ENCODE data around the gene PRRG2. TPM values are rescaled to one million over a fixed set of nuclear protein-coding genes. Genes with fewer than 3 reads are reported as not detected.

The PRRG2 gene
- total and polyA plus RNA-seq, 9 of the 15 experiments (the other 6 are each of a cell fraction or from before 2014, with no cell fraction given), result 0.06 to 1.1 (median 0.33) TPM

DNA sequence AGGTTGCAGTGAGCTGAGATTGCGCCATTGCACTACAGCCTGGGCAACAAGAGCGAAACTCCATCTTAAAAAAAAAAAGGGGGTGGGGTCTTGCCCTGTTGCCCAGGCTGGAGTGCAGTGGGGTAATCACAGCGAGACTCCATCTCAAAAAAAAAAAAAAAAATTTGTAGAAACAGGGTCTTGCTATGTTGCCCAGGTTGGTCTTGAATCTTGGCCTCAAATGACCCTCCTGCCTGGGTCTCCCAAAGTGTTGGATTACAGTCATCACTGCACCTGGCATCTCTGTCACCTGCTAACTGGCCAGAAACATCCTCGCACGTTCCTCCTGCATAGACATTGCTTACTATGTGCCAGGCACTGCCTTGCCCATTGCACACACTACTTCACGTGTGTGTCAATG lies 39.2 kb upstream of the PRRG2 start:
- peaks cover 2 to 13% of the 10 kb centered on the region in 2 experiments; a peak in 2 of 5 replicates for H3K4me1 ChIP-seq (replicated peaks in 1 of 2; ENCODE audit: control insufficient read depth in 2 of 2, insufficient read depth in 2 of 2, low read length in 2 of 2)

DNA sequence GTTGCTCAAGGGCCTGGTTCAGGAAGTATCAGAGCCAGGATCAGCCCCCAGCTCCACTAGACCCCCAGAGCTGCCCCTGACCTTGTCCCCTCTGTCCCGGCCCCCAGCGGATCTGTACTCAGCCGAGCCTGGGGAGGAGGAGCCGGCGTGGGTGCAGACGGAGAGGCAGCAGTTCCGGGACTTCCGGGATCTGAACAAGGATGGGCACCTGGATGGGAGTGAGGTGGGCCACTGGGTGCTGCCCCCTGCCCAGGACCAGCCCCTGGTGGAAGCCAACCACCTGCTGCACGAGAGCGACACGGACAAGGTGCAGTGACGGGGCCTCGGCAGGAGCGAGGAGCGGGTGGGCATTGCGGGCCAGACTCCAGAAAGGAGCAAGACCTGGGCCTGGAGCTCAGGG lies 38.7 kb upstream of the PRRG2 start:
- Histone ChIP-seq H4K20me1 (replicated peaks; ENCODE audit: control insufficient read depth, insufficient read depth, low read length) (no peaks in the 10 kb centered on the region), H3K9me1 (ENCODE audit: control insufficient read depth, insufficient read depth, low read length) (no peaks in the 10 kb centered on the region), H3K4me1 (replicated peaks in 1 of 2; ENCODE audit: control insufficient read depth in 2 of 2, insufficient read depth in 2 of 2, low read length in 2 of 2) (peaks cover 2 to 9% of the 10 kb centered on the region in 2 experiments; a peak in 2 of 5 replicates), H3K9ac (ENCODE audit: insufficient read depth in 1 of 2, low read depth in 2 of 2, low read length in 2 of 2) (peak overlapping the region in 1 of 2 experiments; percentile 45; a peak in 2 of 4 replicates), H3K36me3 (ENCODE audit: control insufficient read depth, insufficient read depth, low read length) (0 out of 3 replicates have a peak, but pooled peaks cover 3% of the 10 kb centered on the region), H3K4me2 (ENCODE audit: insufficient read depth, low read length) (no peak overlapping the region), H3K4me3 (no peak overlapping the region), H3K27ac (ENCODE audit: extremely low read depth, low read depth, low read length) (no peak overlapping the region), H3K27me3 (ENCODE audit: control insufficient read depth in 2 of 2, insufficient read depth in 2 of 2, low read length in 2 of 2) (no peaks in the 10 kb centered on the region), H3K9me3 (replicated peaks; ENCODE audit: control insufficient read depth, insufficient read depth, low read depth, low read length) (no peaks in the 10 kb centered on the region), H3K79me2 (ENCODE audit: control insufficient read depth, insufficient read depth, low read length) (no peaks in the 10 kb centered on the region), H2AFZ (ENCODE audit: low read depth, low read length) (no peak overlapping the region)
- ATAC-seq (no peak), FAIRE-seq (no peak), DNase-seq (ENCODE audit: extremely low read depth in 1 of 4, low spot score in 3 of 4) (peak in 1 of 4 experiments; percentile 7)
- 74% methylated on average over 13 of the region's 16 CpGs for WGBS (ENCODE audit: insufficient coverage, low coverage, missing lambda C conversion rate)
- intact Hi-C loops (cut with micrococcal nuclease), result no loop called here
- CTCF ChIA-PET (ENCODE audit: low intra/inter-chr PET ratio), result no interaction called here
- no TSS peak for BruUV-seq (replicated peaks)
- in situ Hi-C loops (cut with MboI), result loop anchor here (5.0 kb wide), 1 partner anchor 35 kb away; no protein-coding TSS in a partner anchor
- POLR2A ChIA-PET, result no interaction called here
- TF ChIP-seq, protein P1, sequence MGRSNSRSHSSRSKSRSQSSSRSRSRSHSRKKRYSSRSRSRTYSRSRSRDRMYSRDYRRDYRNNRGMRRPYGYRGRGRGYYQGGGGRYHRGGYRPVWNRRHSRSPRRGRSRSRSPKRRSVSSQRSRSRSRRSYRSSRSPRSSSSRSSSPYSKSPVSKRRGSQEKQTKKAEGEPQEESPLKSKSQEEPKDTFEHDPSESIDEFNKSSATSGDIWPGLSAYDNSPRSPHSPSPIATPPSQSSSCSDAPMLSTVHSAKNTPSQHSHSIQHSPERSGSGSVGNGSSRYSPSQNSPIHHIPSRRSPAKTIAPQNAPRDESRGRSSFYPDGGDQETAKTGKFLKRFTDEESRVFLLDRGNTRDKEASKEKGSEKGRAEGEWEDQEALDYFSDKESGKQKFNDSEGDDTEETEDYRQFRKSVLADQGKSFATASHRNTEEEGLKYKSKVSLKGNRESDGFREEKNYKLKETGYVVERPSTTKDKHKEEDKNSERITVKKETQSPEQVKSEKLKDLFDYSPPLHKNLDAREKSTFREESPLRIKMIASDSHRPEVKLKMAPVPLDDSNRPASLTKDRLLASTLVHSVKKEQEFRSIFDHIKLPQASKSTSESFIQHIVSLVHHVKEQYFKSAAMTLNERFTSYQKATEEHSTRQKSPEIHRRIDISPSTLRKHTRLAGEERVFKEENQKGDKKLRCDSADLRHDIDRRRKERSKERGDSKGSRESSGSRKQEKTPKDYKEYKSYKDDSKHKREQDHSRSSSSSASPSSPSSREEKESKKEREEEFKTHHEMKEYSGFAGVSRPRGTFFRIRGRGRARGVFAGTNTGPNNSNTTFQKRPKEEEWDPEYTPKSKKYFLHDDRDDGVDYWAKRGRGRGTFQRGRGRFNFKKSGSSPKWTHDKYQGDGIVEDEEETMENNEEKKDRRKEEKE (IDR thresholded peaks at IDR 0.05; ENCODE audit: borderline replicate concordance in 1 of 2, control insufficient read depth in 1 of 2, low read depth in 2 of 2, low read length in 1 of 2), result no peak
- TF ChIP-seq, protein P2, sequence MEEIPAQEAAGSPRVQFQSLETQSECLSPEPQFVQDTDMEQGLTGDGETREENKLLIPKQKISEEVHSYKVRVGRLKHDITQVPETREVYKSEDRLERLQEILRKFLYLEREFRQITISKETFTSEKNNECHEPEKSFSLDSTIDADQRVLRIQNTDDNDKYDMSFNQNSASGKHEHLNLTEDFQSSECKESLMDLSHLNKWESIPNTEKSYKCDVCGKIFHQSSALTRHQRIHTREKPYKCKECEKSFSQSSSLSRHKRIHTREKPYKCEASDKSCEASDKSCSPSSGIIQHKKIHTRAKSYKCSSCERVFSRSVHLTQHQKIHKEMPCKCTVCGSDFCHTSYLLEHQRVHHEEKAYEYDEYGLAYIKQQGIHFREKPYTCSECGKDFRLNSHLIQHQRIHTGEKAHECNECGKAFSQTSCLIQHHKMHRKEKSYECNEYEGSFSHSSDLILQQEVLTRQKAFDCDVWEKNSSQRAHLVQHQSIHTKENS (CRISPR knock-in tag; IDR thresholded peaks at IDR 0.05), result no peak
- no peak for TF ChIP-seq NELFE (IDR thresholded peaks at IDR 0.05; ENCODE audit: insufficient read depth, insufficient read length)
- TF ChIP-seq NFATC3 (IDR thresholded peaks at IDR 0.05), result no peak

More for the DNA sequence above, 39.2 kb upstream of the PRRG2 start:
- no peak for DNase-seq (ENCODE audit: extremely low read depth in 1 of 4, low spot score in 3 of 4)
- H3K79me2 ChIP-seq (ENCODE audit: control insufficient read depth, insufficient read depth, low read length), result no peaks in the 10 kb centered on the region
- ATAC-seq, result no peak
- no TSS peak for BruUV-seq (replicated peaks)
- no peak for FAIRE-seq
- no peak overlapping the region for H2AFZ ChIP-seq (ENCODE audit: low read depth, low read length)
- CTCF ChIA-PET (ENCODE audit: low intra/inter-chr PET ratio), result no interaction called here
- no peak overlapping the region for H3K9ac ChIP-seq (ENCODE audit: insufficient read depth in 1 of 2, low read depth in 2 of 2, low read length in 2 of 2)
- 0 out of 3 replicates have a peak, but pooled peaks cover 3% of the 10 kb centered on the region for H3K36me3 ChIP-seq (ENCODE audit: control insufficient read depth, insufficient read depth, low read length)
- intact Hi-C loops (cut with micrococcal nuclease) (no loop called here), in situ Hi-C loops (cut with MboI) (loop anchor here (5.0 kb wide), 1 partner anchor 35 kb away; no protein-coding TSS in a partner anchor)
- no peaks in the 10 kb centered on the region for H3K9me1 ChIP-seq (ENCODE audit: control insufficient read depth, insufficient read depth, low read length)
- no peaks in the 10 kb centered on the region for H3K27me3 ChIP-seq (ENCODE audit: control insufficient read depth in 2 of 2, insufficient read depth in 2 of 2, low read length in 2 of 2)
- H3K4me3 ChIP-seq, result no peak overlapping the region
- no peak overlapping the region for H3K27ac ChIP-seq (ENCODE audit: extremely low read depth, low read depth, low read length)
- H4K20me1 ChIP-seq (replicated peaks; ENCODE audit: control insufficient read depth, insufficient read depth, low read length), result no peaks in the 10 kb centered on the region
- 65% methylated on average over 4 of the region's 6 CpGs for WGBS (ENCODE audit: insufficient coverage, low coverage, missing lambda C conversion rate)
- TF ChIP-seq NCOR1 (IDR thresholded peaks at IDR 0.05), result no peak
- peak; percentile 85 for TF ChIP-seq ZNF121 (CRISPR knock-in tag; conservative IDR thresholded peaks at IDR 0.05)
- TF ChIP-seq, protein P3, sequence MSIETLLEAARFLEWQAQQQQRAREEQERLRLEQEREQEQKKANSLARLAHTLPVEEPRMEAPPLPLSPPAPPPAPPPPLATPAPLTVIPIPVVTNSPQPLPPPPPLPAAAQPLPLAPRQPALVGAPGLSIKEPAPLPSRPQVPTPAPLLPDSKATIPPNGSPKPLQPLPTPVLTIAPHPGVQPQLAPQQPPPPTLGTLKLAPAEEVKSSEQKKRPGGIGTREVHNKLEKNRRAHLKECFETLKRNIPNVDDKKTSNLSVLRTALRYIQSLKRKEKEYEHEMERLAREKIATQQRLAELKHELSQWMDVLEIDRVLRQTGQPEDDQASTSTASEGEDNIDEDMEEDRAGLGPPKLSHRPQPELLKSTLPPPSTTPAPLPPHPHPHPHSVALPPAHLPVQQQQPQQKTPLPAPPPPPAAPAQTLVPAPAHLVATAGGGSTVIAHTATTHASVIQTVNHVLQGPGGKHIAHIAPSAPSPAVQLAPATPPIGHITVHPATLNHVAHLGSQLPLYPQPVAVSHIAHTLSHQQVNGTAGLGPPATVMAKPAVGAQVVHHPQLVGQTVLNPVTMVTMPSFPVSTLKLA (conservative IDR thresholded peaks at IDR 0.05), result no peak
- TF ChIP-seq KLF10 (CRISPR knock-in tag; IDR thresholded peaks at IDR 0.05), result no peak
- POLR2A ChIA-PET, result no interaction called here
- H3K4me2 ChIP-seq (ENCODE audit: insufficient read depth, low read length), result no peak overlapping the region
- H3K9me3 ChIP-seq (replicated peaks; ENCODE audit: control insufficient read depth, insufficient read depth, low read depth, low read length), result no peaks in the 10 kb centered on the region
